Measurements from ENCODE around the gene PRDX6.
"Not testable (repeated sequence)": the region's sequence is repeated elsewhere in the genome, so short reads cannot be mapped to it uniquely, and the experiment has no call there.

PRDX6 gene, protein sequence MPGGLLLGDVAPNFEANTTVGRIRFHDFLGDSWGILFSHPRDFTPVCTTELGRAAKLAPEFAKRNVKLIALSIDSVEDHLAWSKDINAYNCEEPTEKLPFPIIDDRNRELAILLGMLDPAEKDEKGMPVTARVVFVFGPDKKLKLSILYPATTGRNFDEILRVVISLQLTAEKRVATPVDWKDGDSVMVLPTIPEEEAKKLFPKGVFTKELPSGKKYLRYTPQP

DNA sequence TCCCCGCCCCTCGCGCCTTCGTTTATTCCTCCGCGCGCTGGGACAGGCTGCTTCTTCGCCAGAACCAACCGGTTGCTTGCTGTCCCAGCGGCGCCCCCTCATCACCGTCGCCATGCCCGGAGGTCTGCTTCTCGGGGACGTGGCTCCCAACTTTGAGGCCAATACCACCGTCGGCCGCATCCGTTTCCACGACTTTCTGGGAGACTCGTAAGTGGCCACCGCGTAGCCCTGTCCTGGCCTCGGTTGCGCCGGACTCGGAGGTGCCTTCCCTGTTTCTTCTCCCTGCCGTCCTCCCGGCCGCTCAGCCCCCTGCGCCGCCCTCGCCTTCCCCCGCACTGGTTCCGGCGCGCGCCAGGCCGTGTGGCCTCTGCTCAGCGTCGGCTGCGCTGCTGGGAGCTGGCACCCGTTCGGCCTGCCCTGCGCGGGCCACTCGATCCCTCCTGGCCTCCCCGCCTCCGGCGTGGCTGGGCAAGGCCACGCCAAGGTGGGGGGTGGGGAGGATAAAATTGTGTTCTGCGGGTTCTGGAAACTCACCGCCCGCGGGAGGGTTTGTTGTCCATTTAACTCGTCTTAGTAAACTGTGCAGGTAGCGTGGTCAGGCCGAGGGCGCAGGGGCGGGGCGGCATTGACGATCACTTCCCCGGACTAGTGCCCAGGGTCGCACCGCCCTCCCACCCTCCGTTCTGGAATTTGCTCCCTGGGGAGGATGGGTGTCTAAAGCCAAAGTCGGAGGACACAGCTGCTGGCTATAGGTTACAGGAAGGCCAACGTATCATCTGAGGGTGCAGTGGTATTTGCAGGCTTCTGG is at the start of gene PRDX6:
TSS of gene PRDX6 (plus strand) at position 50 of the 808 bp plus-strand sequence. CDS start at position 113, 63 bp downstream.
- DNase-seq (ENCODE audit: low read depth), result no peak

DNA sequence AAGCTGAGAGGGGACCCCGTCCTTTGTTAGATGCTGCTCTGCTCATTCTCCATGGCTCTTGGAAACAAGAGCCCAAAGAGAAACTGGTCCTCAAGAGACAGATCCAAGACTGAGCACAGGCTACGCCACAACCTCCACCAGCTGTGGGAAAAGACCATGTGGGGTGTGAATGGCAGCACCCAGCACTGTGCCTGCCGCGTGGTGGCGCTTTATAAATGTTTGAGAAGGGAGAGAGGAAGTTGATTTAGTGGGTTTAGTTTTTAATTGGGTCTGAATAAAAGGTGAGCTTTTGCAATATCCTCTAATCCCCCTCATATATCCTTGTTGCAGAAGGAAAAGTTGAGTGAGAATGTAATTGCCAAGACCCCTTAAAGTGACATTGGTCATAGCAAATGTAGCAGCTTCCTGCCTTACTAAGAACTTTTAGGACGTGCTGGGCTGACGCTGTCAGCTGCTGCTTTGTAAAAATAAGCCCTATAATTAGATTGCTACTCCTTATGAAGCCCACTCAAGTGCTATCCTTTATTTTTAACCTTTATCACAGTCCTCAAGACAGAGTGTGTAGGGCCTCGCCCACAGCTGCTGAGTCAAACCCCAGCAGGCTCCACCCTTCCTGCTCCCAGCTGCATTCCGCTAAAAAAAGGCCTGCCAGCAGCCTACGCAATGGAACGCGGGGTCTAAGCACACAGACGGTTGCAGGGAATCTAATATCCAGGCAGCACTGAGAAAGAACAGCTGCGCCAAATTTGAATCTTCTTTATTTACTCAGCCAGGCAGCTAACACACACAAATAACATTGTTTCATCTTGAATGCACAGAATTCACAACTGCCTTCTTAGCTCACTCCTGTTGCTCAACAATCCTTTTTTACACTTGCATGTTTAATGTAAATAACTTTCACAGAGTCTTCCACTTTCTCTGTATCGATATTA is 47.4 kb upstream of the PRDX6 start:
- no peak for DNase-seq (ENCODE audit: low read depth)

DNA sequence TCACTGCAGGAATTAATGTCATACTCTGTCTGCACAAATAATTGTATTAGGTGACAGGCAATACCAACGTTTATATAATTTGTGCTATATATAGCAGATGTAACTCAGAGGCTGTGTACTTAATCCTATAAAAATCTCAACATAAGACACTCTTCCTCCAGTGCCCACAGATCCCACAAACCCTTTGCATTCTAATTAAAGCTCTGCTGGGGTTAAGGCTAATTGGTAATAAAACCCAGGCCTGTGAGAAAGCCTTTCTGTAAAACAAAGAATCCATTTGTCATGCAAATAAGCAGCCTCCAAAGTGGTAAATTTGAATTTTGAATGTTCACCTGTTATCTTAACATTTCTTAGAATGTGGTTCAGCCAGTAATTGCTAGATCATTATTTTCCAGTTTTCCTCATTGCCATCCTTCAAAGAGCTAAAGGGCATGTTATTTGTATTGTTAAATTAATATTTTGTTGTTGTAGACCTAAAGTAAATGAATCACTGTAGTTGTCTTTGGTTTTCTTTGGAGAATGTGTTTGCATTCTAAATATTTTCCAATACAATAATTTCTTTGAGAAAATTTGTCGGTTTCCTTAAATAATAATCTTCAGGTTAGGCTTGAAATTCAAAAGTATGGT is 46.3 kb upstream of the PRDX6 start:
- no peak for DNase-seq (ENCODE audit: low read depth)

- DNase-seq (ENCODE audit: low read depth), result peak; percentile 81
These were observed 45.7 kb upstream of the PRDX6 start for GRCh38 chr1:173431304-173432045.

GRCh38 chr1:173432331-173432730 is 44.8 kb upstream of the PRDX6 start:
- DNase-seq (ENCODE audit: low read depth), result no peak

- no peak for DNase-seq (ENCODE audit: low read depth)
These were observed 43.3 kb upstream of the PRDX6 start for GRCh38 chr1:173433751-173434326.

- no peak for DNase-seq (ENCODE audit: low read depth)
These were observed 40.2 kb upstream of the PRDX6 start for GRCh38 chr1:173436841-173437428.

DNA sequence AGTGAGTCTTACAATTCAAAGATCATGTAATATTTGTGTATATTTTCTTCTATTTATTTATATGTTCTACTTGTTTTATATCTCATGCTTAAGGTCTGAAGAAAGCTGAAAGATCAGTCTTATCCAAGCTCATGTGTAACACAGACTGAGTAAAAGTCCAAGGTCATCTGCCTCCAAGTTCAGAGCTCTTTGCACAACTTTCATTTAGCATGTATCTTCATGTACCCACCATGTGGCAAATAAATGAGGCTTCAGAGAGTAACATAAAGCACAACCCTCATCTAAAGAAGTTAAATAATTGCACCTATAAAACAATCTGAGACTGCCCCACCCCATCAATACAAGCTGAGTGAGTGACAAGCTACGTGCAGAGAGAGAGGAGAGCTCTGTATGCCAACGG is 38.5 kb upstream of the PRDX6 start:
- no peak for DNase-seq (ENCODE audit: low read depth)

- no peak for DNase-seq (ENCODE audit: low read depth)
These were observed 36.7 kb upstream of the PRDX6 start for GRCh38 chr1:173440430-173440829.

- no peak for DNase-seq (ENCODE audit: low read depth)
These were observed 32.4 kb upstream of the PRDX6 start for GRCh38 chr1:173444757-173445156.

DNA sequence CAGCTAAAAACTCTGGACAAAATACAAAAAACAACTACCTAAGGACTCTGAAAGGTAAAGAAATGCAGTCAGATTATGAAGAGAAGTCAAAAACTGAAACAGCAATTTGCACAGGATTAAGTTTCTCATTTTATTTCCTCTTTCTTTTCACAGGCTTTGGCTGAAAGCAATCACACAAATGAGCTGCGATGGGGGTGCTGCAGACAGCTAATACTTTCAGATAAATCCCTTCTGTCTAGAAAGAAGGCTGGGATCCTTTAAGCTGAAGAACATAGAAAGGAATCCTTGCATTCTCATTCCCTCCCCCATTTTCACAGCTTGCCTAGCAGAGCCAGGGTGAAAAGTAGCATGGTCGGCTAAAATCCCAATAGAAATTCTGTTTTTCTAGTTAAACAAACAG is 32.0 kb upstream of the PRDX6 start:
- DNase-seq (ENCODE audit: low read depth), result no peak

DNA sequence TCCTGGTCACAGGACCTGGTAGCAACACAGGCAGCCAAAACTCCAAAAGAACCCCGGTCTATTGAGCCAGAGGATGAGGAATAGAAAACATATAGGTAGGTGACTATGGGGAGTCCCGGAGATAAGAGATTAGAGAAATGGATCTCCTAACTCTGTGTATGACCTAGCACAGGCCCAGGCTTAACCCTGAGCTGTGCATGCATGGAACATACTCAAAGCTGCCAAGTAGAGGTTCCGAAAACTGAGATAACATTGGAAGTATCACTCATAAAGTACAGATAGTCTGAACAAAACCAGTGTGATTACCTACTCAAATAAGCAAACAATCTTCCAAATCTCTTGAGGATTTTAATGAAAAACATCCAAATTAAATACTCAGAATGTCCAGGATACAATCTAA is 31.5 kb upstream of the PRDX6 start:
- no peak for DNase-seq (ENCODE audit: low read depth)

DNA sequence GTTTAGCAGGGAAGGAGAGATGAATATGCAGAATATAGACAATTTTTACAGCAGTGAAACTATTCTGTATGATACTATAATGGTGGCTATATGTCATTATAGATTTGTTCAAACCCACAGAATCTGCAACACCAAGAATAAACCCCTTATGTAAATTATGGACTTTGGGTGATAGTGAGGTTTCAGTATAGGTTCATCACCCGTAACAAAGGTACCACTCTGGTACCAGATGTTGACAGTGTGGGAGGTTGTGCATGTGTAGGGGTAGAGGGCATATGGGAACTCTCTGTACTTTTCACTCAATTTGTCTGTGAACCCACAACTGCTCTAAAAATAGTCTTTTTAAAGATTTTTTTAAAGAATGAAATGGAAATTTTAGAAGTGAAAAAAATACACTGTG is 29.9 kb upstream of the PRDX6 start:
- no peak for DNase-seq (ENCODE audit: low read depth)

GRCh38 chr1:173448945-173449344 is 28.2 kb upstream of the PRDX6 start:
- DNase-seq (ENCODE audit: low read depth), result no peak

DNA sequence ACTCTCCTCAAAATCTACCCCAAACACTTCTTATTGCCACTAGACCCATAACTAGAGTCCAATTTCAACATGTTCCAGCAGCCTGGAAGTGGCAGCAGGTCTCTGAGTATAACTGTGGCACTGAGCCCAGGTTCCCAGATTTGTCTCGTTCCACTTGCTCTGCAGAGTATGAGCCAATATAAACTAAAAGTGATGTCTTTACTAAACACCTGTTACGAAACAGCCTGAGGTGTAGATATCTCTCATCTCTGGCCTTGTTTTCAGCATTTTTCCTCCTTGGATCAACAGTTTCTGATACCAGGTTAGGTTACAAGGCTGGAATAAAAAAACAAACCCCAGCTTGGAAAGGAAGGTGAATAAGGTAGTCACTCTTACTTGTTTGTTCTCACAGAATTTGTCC is 25.2 kb upstream of the PRDX6 start:
- DNase-seq (ENCODE audit: low read depth), result no peak

GRCh38 chr1:173453982-173454381 is 23.2 kb upstream of the PRDX6 start:
- DNase-seq (ENCODE audit: low read depth), result no peak

GRCh38 chr1:173454966-173455524 is 22.1 kb upstream of the PRDX6 start:
- no peak for DNase-seq (ENCODE audit: low read depth)

GRCh38 chr1:173459885-173460284 is 17.2 kb upstream of the PRDX6 start:
- DNase-seq (ENCODE audit: low read depth), result no peak

GRCh38 chr1:173462666-173463065 is 14.5 kb upstream of the PRDX6 start:
- not testable (repeated sequence) for DNase-seq (ENCODE audit: low read depth)

GRCh38 chr1:173464185-173464584 is 12.9 kb upstream of the PRDX6 start:
- DNase-seq (ENCODE audit: low read depth), result not testable (repeated sequence)
